ENCODE results near the gene PAX6.

DNA sequence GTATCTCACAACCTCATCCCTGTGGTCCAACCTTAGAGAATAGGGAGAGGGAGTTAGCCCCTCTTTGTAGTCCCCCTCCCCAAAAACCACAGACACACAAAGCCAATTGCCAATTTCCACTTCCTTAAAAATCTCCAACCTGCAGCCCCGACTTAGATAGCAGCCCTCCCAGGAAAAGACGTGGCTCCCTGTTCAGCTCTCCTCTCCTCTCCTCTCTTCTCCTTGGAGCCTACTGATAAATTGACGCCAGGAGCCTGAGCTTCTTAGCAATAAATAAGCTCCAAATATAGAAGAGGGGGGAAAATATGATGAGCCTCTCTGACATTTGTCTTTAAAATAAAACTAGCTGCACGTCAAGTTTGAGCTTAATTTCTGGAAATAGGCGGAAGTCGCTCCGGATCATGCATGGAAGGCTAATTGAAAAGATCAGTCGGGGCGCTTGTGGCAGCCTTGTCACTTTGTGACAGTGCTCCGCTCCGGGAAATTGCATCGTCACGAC, 7.3 kb downstream of the PAX6 start:
- TF ChIP-seq, protein P1, sequence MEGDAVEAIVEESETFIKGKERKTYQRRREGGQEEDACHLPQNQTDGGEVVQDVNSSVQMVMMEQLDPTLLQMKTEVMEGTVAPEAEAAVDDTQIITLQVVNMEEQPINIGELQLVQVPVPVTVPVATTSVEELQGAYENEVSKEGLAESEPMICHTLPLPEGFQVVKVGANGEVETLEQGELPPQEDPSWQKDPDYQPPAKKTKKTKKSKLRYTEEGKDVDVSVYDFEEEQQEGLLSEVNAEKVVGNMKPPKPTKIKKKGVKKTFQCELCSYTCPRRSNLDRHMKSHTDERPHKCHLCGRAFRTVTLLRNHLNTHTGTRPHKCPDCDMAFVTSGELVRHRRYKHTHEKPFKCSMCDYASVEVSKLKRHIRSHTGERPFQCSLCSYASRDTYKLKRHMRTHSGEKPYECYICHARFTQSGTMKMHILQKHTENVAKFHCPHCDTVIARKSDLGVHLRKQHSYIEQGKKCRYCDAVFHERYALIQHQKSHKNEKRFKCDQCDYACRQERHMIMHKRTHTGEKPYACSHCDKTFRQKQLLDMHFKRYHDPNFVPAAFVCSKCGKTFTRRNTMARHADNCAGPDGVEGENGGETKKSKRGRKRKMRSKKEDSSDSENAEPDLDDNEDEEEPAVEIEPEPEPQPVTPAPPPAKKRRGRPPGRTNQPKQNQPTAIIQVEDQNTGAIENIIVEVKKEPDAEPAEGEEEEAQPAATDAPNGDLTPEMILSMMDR (IDR thresholded peaks at IDR 0.05), result no peak
- TF ChIP-seq POLR2A (IDR thresholded peaks at IDR 0.05), result no peak
